ENCODE data around the gene WWOX. TPM values are rescaled to one million over a fixed set of nuclear protein-coding genes. Genes with fewer than 3 reads are reported as not detected.
A peak's percentile ranks its signal among the peaks of the same experiment; 100 is the strongest.

Gene WWOX
- total RNA-seq, 3 donors from 2014 or later = 11.7 to 18.0 (median 13.8) TPM

DNA sequence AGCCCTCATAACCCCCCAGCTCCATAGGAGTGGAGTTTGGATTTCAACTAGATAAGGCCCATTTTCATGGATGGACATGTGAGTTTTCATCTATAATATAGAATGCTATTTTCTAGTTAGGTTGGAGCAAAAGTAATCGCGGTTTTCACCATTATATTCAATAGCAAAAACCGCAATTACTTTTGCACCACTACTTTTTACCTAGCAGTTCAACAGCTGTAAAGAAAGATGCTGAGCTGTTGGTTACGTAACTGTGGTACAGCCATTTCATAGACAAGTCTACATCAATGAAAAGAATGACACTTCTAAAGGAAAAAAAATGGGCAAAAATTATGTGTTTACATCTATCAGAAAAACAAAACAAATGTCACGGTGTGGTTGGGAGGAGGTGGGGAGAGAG, 993.4 kb downstream of the WWOX start:
- Histone ChIP-seq H3K9me3 (no peaks in the 10 kb centered on the region), H3K4me1 (ENCODE audit: low read depth) (peaks cover 9% of the 10 kb centered on the region), H3K36me3 (ENCODE audit: low read depth) (no peaks in the 10 kb centered on the region), H3K4me3 (no peak overlapping the region)
- intact Hi-C loops (cut with DNase I, micrococcal nuclease) = no loop called here
- DNase-seq (no peak), ATAC-seq (no peak)
- TF ChIP-seq, protein P1, sequence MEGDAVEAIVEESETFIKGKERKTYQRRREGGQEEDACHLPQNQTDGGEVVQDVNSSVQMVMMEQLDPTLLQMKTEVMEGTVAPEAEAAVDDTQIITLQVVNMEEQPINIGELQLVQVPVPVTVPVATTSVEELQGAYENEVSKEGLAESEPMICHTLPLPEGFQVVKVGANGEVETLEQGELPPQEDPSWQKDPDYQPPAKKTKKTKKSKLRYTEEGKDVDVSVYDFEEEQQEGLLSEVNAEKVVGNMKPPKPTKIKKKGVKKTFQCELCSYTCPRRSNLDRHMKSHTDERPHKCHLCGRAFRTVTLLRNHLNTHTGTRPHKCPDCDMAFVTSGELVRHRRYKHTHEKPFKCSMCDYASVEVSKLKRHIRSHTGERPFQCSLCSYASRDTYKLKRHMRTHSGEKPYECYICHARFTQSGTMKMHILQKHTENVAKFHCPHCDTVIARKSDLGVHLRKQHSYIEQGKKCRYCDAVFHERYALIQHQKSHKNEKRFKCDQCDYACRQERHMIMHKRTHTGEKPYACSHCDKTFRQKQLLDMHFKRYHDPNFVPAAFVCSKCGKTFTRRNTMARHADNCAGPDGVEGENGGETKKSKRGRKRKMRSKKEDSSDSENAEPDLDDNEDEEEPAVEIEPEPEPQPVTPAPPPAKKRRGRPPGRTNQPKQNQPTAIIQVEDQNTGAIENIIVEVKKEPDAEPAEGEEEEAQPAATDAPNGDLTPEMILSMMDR (IDR thresholded peaks at IDR 0.05) = no peak

GRCh38 chr16:79093554-79093967, 994.1 kb downstream of the WWOX start:
- Histone ChIP-seq H3K4me3 (no peak overlapping the region), H3K9me3 (no peaks in the 10 kb centered on the region), H3K4me1 (ENCODE audit: low read depth) (peaks cover 9% of the 10 kb centered on the region), H3K36me3 (ENCODE audit: low read depth) (no peaks in the 10 kb centered on the region)
- intact Hi-C loops (cut with DNase I, micrococcal nuclease) = no loop called here
- ATAC-seq (peak; percentile 51), DNase-seq (peak in 2 of 3 donors; percentile 14 to 52)
- TF ChIP-seq, protein P1 (IDR thresholded peaks at IDR 0.05) = no peak

DNA sequence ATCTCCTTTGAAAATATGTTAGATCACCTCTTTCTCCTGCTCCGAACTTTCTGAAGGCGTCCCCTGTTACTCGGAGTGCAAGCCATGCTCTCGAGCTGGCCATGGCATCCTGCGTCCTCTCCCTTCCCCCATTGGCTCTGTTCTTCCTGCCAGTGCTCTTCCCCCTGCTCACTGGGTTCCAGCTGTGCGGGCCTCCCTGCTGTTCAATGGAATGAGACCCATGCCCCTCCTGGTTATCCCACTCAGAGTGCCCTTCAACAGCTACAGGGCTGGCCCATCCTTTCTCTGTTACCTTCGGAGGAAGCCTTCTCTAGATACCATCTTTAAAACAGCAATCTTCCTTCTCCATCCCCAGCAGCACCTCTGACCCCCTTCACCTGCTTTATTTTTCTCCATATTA, 996.8 kb downstream of the WWOX start:
- peaks cover under 1% of the 10 kb centered on the region for H3K4me1 ChIP-seq (ENCODE audit: low read depth)
- intact Hi-C loops (cut with DNase I, micrococcal nuclease) = no loop called here
- TF ChIP-seq, protein P1 (IDR thresholded peaks at IDR 0.05) = no peak
- DNase-seq = no peak
- no peaks in the 10 kb centered on the region for H3K9me3 ChIP-seq
- H3K36me3 ChIP-seq (ENCODE audit: low read depth) = no peaks in the 10 kb centered on the region
- ATAC-seq = no peak
- H3K4me3 ChIP-seq = no peak overlapping the region

- Histone ChIP-seq H3K36me3 (ENCODE audit: low read depth) (no peaks in the 10 kb centered on the region), H3K9me3 (no peaks in the 10 kb centered on the region), H3K4me1 (ENCODE audit: low read depth) (no peaks in the 10 kb centered on the region), H3K4me3 (no peak overlapping the region)
- DNase-seq (no peak), ATAC-seq (no peak)
- TF ChIP-seq, protein P1 (IDR thresholded peaks at IDR 0.05) = no peak
- intact Hi-C loops (cut with DNase I, micrococcal nuclease) = no loop called here
These were observed 997.7 kb downstream of the WWOX start for GRCh38 chr16:79097166-79097565.

GRCh38 chr16:79097771-79098170, 998.3 kb downstream of the WWOX start:
- TF ChIP-seq, protein P1 (IDR thresholded peaks at IDR 0.05) = no peak
- DNase-seq (no peak), ATAC-seq (no peak)
- intact Hi-C loops (cut with DNase I, micrococcal nuclease) = no loop called here
- H3K36me3 ChIP-seq (ENCODE audit: low read depth) = no peaks in the 10 kb centered on the region
- H3K4me3 ChIP-seq = no peak overlapping the region
- H3K9me3 ChIP-seq = no peaks in the 10 kb centered on the region
- H3K4me1 ChIP-seq (ENCODE audit: low read depth) = no peaks in the 10 kb centered on the region

- TF ChIP-seq, protein P1 (IDR thresholded peaks at IDR 0.05) = no peak
- Histone ChIP-seq H3K9me3 (no peaks in the 10 kb centered on the region), H3K36me3 (ENCODE audit: low read depth) (no peaks in the 10 kb centered on the region), H3K4me3 (no peak overlapping the region), H3K4me1 (ENCODE audit: low read depth) (no peaks in the 10 kb centered on the region)
- DNase-seq (no peak), ATAC-seq (no peak)
- intact Hi-C loops (cut with DNase I, micrococcal nuclease) = no loop called here
These were observed 999.5 kb downstream of the WWOX start for GRCh38 chr16:79098907-79099306.
